BLaER1 treated with 17β-estradiol and CSF1 and Interleukin-3, amounts not matched to agents 10 nM and 100 nM (cell line): Measurements from ENCODE around the gene MSI2.

Source experiments
- H3K27ac ChIP-seq, 11 experiments: shearing (Covaris generic); formaldehyde crosslinking; 2 replicates each; pipeline ENCODE4 v1.8.1; 2022
- H3K27me3 ChIP-seq, 11 experiments: shearing (Covaris generic); formaldehyde crosslinking; 2 replicates each; pipeline ENCODE4 v1.8.1; 2022
- H3K36me3 ChIP-seq, 11 experiments: shearing (Covaris generic); formaldehyde crosslinking; 2 replicates each; pipeline ENCODE4 v1.8.1; 2022
- H3K4me1 ChIP-seq, 10 experiments: shearing (Covaris generic); formaldehyde crosslinking; 2 replicates each; pipeline ENCODE4 v1.8.1; 2022
- H3K4me2 ChIP-seq, 11 experiments: shearing (Covaris generic); formaldehyde crosslinking; 2 replicates each; pipeline ENCODE4 v1.8.1; 2022
- H3K4me3 ChIP-seq, 10 experiments: shearing (Covaris generic); formaldehyde crosslinking; 2 replicates each; pipeline ENCODE4 v1.8.1; 2022
- H3K9ac ChIP-seq, 11 experiments: shearing (Covaris generic); formaldehyde crosslinking; 2 replicates each; pipeline ENCODE4 v1.8.1; 2022
- H3K9me3 ChIP-seq, 11 experiments: shearing (Covaris generic); formaldehyde crosslinking; replicated peaks in 1 of 11; 2 replicates each; pipeline ENCODE4 v1.8.1; 2022
- H4K20me1 ChIP-seq, 11 experiments: shearing (Covaris generic); formaldehyde crosslinking; 2 replicates each; pipeline ENCODE4 v1.8.1; 2022
- Cebpa-rat ChIP-seq, 11 experiments: shearing (Covaris generic); IDR thresholded peaks; 2 replicates each; pipeline ENCODE4 v1.8.1; 2022

MSI2 gene

DNA sequence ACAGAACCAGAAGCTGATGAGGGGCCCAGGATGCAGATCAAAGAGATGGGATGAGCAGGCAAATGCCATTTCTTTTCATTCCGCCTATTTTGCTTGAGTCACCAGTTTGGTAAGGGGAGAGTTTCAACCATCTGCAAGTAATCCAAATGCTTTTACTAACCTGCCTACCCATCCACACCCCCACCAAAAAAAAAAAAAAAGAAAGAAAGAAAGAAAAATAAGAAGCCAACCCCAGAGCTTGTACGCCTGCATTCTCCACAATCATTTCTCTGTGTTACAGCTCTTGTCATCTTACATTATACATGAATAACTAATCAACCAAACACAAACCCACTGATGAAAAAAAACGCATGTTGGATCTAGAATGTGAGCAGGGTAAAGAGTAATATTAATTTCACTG, 15.7 kb upstream of the MSI2 start:
- Histone ChIP-seq H3K9me3 (no peaks in the 10 kb centered on the region), H4K20me1 (no peaks in the 10 kb centered on the region), H3K9ac (no peak overlapping the region), H3K36me3 (no peaks in the 10 kb centered on the region), H3K27me3 (no peaks in the 10 kb centered on the region), H3K4me1 (peaks cover 0 to 31% (median 22%) of the 10 kb centered on the region in 10 experiments; a peak in 15 of 20 replicates), H3K27ac (no peak overlapping the region), H3K4me2 (no peak overlapping the region), H3K4me3 (no peak overlapping the region)
- no peak for TF ChIP-seq Cebpa-rat (IDR thresholded peaks at IDR 0.05)

DNA sequence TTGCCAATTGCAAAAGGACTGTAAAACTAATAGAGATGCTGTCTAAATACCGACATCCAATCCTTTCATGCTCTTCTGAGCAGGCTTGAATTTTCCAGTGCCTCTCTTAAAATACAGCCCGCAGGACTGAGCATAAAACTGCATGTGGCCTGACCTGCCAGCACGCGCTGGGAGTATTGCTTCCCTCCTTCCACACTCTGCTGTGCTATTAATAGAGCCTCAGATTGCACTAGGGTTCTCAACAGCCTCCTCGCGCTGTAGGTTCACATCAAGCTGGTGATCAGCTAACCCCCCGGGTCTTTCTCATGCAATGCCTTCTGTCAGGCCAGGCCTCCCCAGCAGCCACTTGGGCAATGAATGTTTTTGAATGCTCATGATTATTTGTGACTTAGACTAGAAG, 14.2 kb upstream of the MSI2 start:
- peak overlapping the region in 6 of 11 experiments; percentile 4 to 44 (median 29); a peak in 8 of 22 replicates for H3K4me2 ChIP-seq
- no peaks in the 10 kb centered on the region for H4K20me1 ChIP-seq
- no peak overlapping the region for H3K4me3 ChIP-seq
- H3K36me3 ChIP-seq = no peaks in the 10 kb centered on the region
- H3K27me3 ChIP-seq = no peaks in the 10 kb centered on the region
- no peak overlapping the region for H3K27ac ChIP-seq
- peaks cover 0 to 9% (median 0%) of the 10 kb centered on the region in 11 experiments; a peak in 3 of 22 replicates for H3K9me3 ChIP-seq
- no peak overlapping the region for H3K9ac ChIP-seq
- no peak for TF ChIP-seq Cebpa-rat (IDR thresholded peaks at IDR 0.05)
- H3K4me1 ChIP-seq = peaks cover 0 to 27% (median 22%) of the 10 kb centered on the region in 10 experiments; a peak in 15 of 20 replicates

DNA sequence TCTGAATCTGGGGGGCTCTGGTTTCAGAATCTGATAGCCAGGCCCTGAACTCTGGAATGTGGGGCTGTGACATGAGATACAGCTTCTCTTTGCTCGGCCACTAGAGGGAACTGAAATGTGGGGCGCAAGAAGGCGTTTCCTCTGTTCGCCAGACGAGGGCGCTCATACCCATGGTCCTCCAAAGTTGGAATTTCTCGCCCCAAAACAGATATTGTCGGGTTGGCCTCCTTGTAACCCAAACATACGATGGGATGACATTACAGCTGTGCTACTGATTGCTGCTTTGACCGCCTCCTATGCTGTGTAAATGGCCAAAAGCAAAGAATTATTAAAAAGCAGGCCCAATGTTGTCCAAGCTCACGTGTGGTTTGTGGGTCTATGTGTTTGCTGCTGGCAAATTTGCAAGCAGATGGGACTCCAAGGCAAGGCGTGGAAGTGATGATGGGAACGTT, 13.1 kb upstream of the MSI2 start:
- Histone ChIP-seq H3K9me3 (peaks cover 0 to 18% (median 0%) of the 10 kb centered on the region in 11 experiments; a peak in 8 of 22 replicates), H3K4me2 (peak overlapping the region in 9 of 11 experiments; percentile 2 to 59 (median 37); a peak in 13 of 22 replicates), H3K36me3 (no peaks in the 10 kb centered on the region), H4K20me1 (no peaks in the 10 kb centered on the region), H3K4me1 (peaks cover 0 to 27% (median 22%) of the 10 kb centered on the region in 10 experiments; a peak in 15 of 20 replicates), H3K4me3 (no peak overlapping the region), H3K27me3 (no peaks in the 10 kb centered on the region), H3K9ac (no peak overlapping the region), H3K27ac (no peak overlapping the region)
- no peak for TF ChIP-seq Cebpa-rat (IDR thresholded peaks at IDR 0.05)

- Histone ChIP-seq H3K4me2 (no peak overlapping the region), H3K9ac (no peak overlapping the region), H3K27ac (no peak overlapping the region), H3K4me1 (peaks cover 0 to 27% (median 22%) of the 10 kb centered on the region in 10 experiments; a peak in 15 of 20 replicates), H3K9me3 (peaks cover 12 to 44% (median 26%) of the 10 kb centered on the region in 11 experiments; a peak in 20 of 22 replicates), H3K27me3 (no peaks in the 10 kb centered on the region), H4K20me1 (no peaks in the 10 kb centered on the region), H3K36me3 (no peaks in the 10 kb centered on the region), H3K4me3 (no peak overlapping the region)
- TF ChIP-seq Cebpa-rat (IDR thresholded peaks at IDR 0.05) = no peak
These were observed 10.5 kb upstream of the MSI2 start for GRCh38 chr17:57245786-57246185.

DNA sequence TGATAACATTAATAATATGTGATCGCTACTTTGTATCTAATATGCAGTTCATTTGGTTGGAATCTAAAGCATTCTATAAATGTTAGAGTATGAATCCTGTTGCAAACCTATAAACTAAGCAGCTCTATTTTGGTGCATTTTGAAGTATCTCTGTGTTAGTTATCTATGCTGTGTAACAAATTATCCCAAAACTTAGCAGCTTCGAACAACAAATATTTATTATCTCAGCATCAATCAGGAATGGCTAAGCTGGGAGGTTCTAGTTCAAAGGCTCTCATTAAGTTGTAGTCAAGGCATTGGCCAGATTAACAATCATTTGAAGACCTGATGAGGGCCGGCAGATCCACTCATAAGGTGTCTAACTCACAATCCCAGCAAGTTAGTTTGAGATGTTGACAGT, 10.1 kb upstream of the MSI2 start:
- Histone ChIP-seq H4K20me1 (no peaks in the 10 kb centered on the region), H3K27me3 (no peaks in the 10 kb centered on the region), H3K4me3 (no peak overlapping the region), H3K36me3 (no peaks in the 10 kb centered on the region), H3K27ac (no peak overlapping the region), H3K4me2 (no peak overlapping the region), H3K9me3 (peaks cover 17 to 49% (median 31%) of the 10 kb centered on the region in 11 experiments; a peak in 20 of 22 replicates), H3K9ac (no peak overlapping the region), H3K4me1 (peaks cover 0 to 27% (median 22%) of the 10 kb centered on the region in 10 experiments; a peak in 15 of 20 replicates)
- no peak for TF ChIP-seq Cebpa-rat (IDR thresholded peaks at IDR 0.05)

DNA sequence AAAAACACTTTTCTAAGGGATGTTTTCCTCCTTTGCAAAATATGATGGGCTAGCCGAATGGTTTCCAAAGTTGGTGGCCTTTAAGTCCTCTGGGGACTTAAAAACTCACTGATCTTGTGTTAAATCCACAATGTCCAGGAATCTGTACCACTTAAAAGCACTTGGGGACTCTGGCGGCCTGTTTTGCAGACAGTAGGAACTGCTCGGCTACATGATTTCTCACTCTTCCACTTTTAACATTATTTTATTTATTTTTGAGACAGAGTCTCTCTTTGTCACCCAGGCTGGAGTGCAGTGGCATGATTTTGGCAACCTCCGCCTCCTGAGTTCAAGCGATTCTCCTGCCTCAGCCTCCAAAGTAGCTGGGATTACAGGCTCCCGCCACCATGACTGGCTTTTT, 9.1 kb upstream of the MSI2 start:
- H3K4me3 ChIP-seq = no peak overlapping the region
- no peaks in the 10 kb centered on the region for H3K36me3 ChIP-seq
- H3K27me3 ChIP-seq = no peaks in the 10 kb centered on the region
- H3K4me1 ChIP-seq = peaks cover 0 to 22% (median 19%) of the 10 kb centered on the region in 10 experiments; a peak in 15 of 20 replicates
- H3K9ac ChIP-seq = no peak overlapping the region
- H3K27ac ChIP-seq = no peak overlapping the region
- peaks cover 19 to 51% (median 34%) of the 10 kb centered on the region in 11 experiments; a peak in 20 of 22 replicates for H3K9me3 ChIP-seq
- no peak for TF ChIP-seq Cebpa-rat (IDR thresholded peaks at IDR 0.05)
- H4K20me1 ChIP-seq = no peaks in the 10 kb centered on the region
- no peak overlapping the region for H3K4me2 ChIP-seq

DNA sequence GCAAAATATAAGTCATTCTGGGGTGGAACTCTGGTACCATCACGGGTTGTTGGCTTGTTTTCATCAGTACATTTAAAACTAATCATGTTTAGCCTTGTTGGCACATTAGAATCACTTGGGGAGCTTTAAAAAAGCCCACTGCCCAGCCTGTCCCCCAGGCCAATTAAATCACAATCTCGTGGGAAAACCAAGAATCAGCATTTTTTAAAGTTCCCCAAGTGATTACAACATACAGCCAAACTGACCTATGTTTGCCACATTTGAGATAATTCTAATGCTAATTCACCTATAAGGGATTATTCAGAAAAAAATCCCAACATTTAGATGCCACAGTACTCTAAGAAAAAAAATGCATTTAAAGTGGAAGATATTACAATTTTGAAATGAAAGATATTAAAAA, 8.4 kb upstream of the MSI2 start:
- H3K4me3 ChIP-seq = no peak overlapping the region
- H3K27me3 ChIP-seq = no peaks in the 10 kb centered on the region
- H3K4me1 ChIP-seq = peaks cover 0 to 15% (median 13%) of the 10 kb centered on the region in 10 experiments; a peak in 15 of 20 replicates
- no peaks in the 10 kb centered on the region for H4K20me1 ChIP-seq
- no peaks in the 10 kb centered on the region for H3K36me3 ChIP-seq
- H3K9ac ChIP-seq = no peak overlapping the region
- peaks cover 19 to 51% (median 34%) of the 10 kb centered on the region in 11 experiments; a peak in 20 of 22 replicates for H3K9me3 ChIP-seq
- TF ChIP-seq Cebpa-rat (IDR thresholded peaks at IDR 0.05) = no peak
- H3K4me2 ChIP-seq = no peak overlapping the region
- H3K27ac ChIP-seq = no peak overlapping the region

DNA sequence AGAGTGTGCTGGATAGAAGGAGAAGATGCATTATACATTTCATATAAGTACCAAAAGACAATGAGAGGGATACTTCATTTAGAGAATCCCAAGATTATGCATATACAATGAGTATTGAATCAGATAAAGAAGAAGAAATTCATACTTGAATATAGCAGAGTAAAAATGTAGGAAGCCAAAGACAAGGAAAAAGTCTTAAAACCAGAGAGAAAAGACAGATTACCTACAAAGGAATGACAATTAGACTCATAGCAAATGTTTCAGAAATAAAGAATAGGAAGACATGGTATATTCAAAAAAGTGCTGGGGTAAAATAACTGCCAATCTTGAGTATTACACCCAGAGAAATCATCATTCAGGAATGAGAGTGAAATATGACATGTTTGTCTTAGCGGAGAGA, 6.8 kb upstream of the MSI2 start:
- Histone ChIP-seq H3K27ac (no peak overlapping the region), H3K36me3 (no peaks in the 10 kb centered on the region), H3K27me3 (no peaks in the 10 kb centered on the region), H3K4me1 (peaks cover 0 to 8% (median 0%) of the 10 kb centered on the region in 10 experiments; a peak in 5 of 20 replicates), H3K9ac (no peak overlapping the region), H3K9me3 (peaks cover 19 to 51% (median 34%) of the 10 kb centered on the region in 11 experiments; a peak in 20 of 22 replicates), H3K4me2 (no peak overlapping the region), H4K20me1 (no peaks in the 10 kb centered on the region), H3K4me3 (no peak overlapping the region)
- no peak for TF ChIP-seq Cebpa-rat (IDR thresholded peaks at IDR 0.05)

DNA sequence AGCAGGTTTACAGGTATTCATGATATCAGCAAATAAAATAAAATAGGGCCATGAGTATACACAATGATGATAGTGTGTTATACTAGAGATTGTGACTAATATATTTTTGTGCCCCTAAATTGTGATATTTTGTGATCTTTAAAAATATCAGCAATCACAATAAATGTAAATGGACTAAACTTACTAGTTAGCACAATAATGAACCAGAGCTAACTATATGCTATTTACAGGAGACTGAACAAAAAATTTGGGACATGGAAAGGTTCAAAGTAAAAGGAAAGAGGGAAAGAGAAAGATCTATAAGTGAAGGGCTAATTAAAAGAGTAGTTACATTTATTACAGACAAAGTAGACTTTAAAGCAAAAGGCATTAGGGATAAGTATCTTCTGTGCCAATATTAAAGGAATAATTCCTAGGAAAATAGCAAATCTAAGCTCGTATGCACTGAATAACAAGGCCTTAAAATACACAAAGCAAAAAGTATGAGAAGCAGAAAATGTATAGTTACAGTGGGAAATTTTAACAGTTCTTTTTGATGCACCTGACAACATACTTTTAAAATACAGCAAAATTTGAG, 5.0 kb upstream of the MSI2 start:
- Histone ChIP-seq H4K20me1 (no peaks in the 10 kb centered on the region), H3K27me3 (no peaks in the 10 kb centered on the region), H3K4me2 (no peak overlapping the region), H3K9ac (no peak overlapping the region), H3K36me3 (no peaks in the 10 kb centered on the region), H3K4me1 (peaks cover 0 to 20% (median 8%) of the 10 kb centered on the region in 10 experiments; a peak in 9 of 20 replicates), H3K4me3 (no peak overlapping the region), H3K9me3 (peaks cover 19 to 51% (median 34%) of the 10 kb centered on the region in 11 experiments; a peak in 20 of 22 replicates), H3K27ac (no peak overlapping the region)
- no peak for TF ChIP-seq Cebpa-rat (IDR thresholded peaks at IDR 0.05)
